ENCODE measurements around the gene RPP25L. TPM values are rescaled to one million over a fixed set of nuclear protein-coding genes. Genes with fewer than 3 reads are reported as not detected.

The RPP25L gene
- total RNA-seq, 2 donors from 2014 or later, result 29.9 to 49.2 TPM

GRCh38 chr9:34610434-34611206 lies 1.3 kb downstream of the RPP25L start:
- no peak for TF ChIP-seq CTCF (IDR thresholded peaks at IDR 0.05)
- peaks cover 0 to 28% of the 10 kb centered on the region in 2 donors for H3K4me1 ChIP-seq
- H3K4me3 ChIP-seq, result peak overlapping the region; percentile 75 to 81
- H3K36me3 ChIP-seq, result peaks cover 13% of the 10 kb centered on the region
- no peaks in the 10 kb centered on the region for H3K27me3 ChIP-seq
- H3K9me3 ChIP-seq, result no peaks in the 10 kb centered on the region
- peak overlapping the region in 1 of 2 donors; percentile 92 for H3K27ac ChIP-seq
- DNase-seq (ENCODE audit: low spot score), result no peak

DNA sequence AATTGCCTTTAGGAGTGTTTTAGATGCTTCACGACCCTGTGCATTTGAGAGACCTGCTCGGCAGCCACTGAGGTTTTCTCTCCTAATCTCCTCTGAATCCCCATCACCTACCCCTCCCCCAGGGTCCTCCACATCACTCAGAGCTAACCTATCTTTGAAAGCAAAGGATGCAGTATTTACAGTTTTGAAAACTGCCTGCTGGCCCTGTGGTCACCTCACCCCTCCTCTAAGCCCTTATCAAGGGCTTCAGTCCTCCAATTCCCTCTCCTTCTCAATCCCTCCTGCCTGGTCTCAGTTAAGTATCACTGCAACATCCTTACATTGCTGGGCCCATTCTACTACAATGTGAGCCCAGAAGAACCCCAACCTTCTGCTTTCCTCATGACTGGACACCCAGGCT lies 4.6 kb downstream of the RPP25L start:
- Histone ChIP-seq H3K9me3 (no peaks in the 10 kb centered on the region), H3K27ac (no peak overlapping the region), H3K36me3 (no peaks in the 10 kb centered on the region), H3K4me1 (peaks cover 0 to 20% of the 10 kb centered on the region in 2 donors), H3K4me3 (no peak overlapping the region), H3K27me3 (no peaks in the 10 kb centered on the region)
- DNase-seq (ENCODE audit: low spot score), result no peak
- TF ChIP-seq CTCF (IDR thresholded peaks at IDR 0.05), result no peak

DNA sequence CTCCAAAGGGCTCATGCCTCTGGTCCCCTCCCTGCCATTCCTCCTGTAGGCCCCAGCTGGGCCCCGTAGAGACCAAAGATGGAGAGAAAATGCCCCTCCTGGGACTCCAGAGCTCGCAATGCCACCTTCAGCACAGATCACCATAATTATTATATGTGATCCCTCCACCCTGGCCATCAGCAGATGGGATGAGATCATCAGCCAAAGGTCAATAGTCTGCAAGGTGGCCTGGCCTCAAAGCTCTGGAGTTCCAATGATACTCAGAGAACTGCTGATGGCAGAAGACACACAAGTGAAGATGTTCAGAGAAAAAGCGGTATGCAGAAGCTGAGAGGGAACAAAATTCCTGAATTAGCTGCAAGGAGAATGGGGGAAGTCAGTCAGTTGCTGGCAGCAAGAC lies 5.0 kb downstream of the RPP25L start:
- Histone ChIP-seq H3K9me3 (no peaks in the 10 kb centered on the region), H3K4me1 (peaks cover 0 to 18% of the 10 kb centered on the region in 2 donors), H3K27me3 (no peaks in the 10 kb centered on the region), H3K36me3 (no peaks in the 10 kb centered on the region), H3K4me3 (no peak overlapping the region), H3K27ac (no peak overlapping the region)
- TF ChIP-seq CTCF (IDR thresholded peaks at IDR 0.05), result no peak
- no peak for DNase-seq (ENCODE audit: low spot score)

- Histone ChIP-seq H3K4me3 (no peak overlapping the region), H3K9me3 (no peaks in the 10 kb centered on the region), H3K27ac (no peak overlapping the region), H3K36me3 (no peaks in the 10 kb centered on the region), H3K4me1 (peaks cover 0 to 12% of the 10 kb centered on the region in 2 donors), H3K27me3 (no peaks in the 10 kb centered on the region)
- no peak for TF ChIP-seq CTCF (IDR thresholded peaks at IDR 0.05)
- DNase-seq (ENCODE audit: low spot score), result no peak
Observed at GRCh38 chr9:34606190-34606589, 5.7 kb downstream of the RPP25L start.

DNA sequence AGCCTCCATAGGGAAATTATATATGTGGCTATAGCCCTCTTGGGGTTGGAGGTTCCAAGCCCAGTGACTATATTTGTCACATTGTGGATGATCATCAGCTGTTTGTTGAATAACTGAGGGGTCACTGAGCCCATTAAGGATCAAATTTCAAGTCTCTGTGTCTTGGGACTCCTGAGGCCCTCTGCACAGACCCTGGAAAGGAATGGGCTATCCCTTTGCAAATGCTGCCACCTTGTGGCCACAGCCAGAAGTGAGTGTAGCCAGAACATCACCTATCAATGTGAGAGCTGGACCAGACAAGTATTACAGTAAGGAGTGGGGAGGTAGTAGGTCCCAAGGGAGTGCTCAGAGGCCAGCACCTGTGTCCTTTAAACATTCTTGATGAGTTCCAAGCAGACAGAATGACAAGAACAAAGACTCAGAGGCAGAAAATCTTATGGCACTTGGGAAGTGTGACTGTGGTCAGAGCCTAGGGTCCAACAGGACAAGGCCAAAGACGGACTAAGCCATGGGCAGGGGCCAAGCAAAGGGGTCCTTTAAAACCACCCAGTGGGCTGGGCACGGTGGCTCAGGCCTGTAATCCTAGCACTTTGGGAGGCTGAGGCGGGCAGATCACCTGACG lies 8.2 kb downstream of the RPP25L start:
- Histone ChIP-seq H3K4me1 (no peaks in the 10 kb centered on the region), H3K9me3 (no peaks in the 10 kb centered on the region), H3K27ac (no peak overlapping the region), H3K4me3 (no peak overlapping the region), H3K36me3 (no peaks in the 10 kb centered on the region), H3K27me3 (no peaks in the 10 kb centered on the region)
- peak; percentile 89 for DNase-seq (ENCODE audit: low spot score)
- TF ChIP-seq CTCF (IDR thresholded peaks at IDR 0.05), result peak; percentile 79 to 91
